NCI-H460 (cell line): ENCODE data around the gene MAGI1. TPM values are rescaled to one million over a fixed set of nuclear protein-coding genes. Genes with fewer than 3 reads are reported as not detected.
"Not testable (repeated sequence)": the region's sequence is repeated elsewhere in the genome, so short reads cannot be mapped to it uniquely, and the experiment has no call there.

Source experiments
- DNase-seq: peaks from one replicate; pipeline ENCODE4 v3.0.0-alpha.2; 2016; ENCODE audit warnings: low read depth; ENCODE audit errors: extremely low read depth
- total RNA-seq: library from RNA; depleted of rRNA; stranded (reverse); fragments of >200 nt; shearing (Covaris generic); gene quantifications from 2 replicates; pipeline ENCODE4 v1.2.3, GENCODE V29; 2014

The MAGI1 gene
- total RNA-seq, 1 experiment from 2014 or later, result 1.7 TPM

DNA sequence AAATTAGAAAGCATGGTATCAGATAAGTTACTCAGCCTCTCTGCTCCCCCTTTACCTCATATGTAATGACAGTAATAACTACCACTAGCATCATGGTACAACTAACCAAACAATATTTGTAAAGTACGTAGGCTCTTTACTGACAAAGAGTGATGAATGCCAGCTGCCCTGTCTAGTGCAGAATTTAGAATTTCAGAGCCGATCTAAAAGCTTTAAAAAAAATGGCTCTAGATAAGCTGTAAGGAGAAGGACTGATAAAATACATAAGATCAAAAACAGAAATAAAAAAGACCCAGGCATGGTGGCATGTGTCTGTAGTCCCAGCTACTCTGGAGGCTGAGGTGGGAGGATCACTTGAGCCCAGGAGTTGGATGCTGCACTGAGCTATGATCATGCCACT is 424.1 kb downstream of the MAGI1 start:
- DNase-seq, result no peak

DNA sequence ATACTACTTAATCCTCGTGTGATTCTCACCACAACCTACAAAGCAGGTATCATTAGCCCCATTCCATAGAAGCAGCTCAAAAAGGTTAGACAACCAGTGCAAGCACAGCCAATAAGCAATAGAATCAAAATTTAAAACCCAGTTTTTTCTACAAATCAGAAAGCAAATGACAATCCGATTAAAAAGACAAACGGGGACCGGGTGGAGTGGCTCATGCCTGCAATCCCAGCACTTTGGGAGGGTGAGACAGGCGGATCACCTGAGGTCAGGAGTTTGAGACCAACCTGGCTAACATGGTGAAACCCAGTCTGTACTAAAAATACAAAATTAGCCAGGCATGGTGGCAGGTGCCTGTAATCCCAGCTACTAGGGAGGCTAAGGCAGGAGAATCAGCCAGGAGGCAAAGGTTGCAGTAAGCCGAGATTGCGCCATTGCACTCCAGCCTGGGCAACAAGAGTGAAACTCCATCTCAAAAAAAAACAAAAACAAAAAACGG is 430.7 kb downstream of the MAGI1 start:
- not testable (repeated sequence) for DNase-seq

DNA sequence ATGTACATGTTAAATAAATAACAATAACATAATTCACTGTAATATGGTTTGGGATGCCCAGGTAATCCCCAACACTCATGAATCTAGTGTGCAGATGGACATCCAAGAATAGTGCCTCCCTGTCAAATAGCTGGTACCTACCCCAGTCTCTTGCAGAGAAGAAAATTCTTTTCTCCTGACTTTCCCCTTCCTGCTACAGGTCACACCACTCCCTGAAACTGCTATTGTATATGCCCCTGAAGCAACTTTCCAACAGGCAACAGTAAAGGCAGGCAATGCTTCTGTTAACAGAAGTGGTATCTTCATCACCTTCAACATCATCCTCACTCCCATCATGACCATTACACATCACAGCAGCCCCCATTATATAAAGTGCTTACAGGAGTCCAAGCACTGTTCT is 431.6 kb downstream of the MAGI1 start:
- no peak for DNase-seq

DNA sequence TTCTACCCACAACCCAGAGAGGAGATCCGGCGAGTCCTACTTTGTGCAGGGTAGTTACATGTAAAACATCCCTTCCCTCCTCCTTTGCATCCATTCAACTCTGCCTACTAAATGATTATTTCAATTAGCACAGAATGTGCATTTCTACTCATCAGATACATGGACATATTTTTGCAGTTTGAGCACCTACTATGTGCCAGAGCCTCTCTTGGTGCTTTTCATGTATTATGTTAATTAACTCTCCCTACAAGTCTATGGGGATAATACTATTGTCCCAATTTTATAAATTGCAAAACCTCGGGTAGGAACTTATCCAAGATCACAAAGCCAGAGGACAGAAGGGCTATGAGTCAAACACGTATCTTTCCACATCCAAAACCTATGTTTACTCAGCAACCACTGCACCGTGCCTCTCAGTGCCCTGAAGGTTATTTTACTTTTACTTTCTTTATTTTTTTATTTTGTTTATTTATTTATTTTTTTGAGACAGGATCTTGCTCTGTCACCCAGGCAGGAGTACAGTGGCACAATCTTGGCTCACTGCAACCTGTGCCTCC is 432.8 kb downstream of the MAGI1 start:
- DNase-seq, result no peak

DNA sequence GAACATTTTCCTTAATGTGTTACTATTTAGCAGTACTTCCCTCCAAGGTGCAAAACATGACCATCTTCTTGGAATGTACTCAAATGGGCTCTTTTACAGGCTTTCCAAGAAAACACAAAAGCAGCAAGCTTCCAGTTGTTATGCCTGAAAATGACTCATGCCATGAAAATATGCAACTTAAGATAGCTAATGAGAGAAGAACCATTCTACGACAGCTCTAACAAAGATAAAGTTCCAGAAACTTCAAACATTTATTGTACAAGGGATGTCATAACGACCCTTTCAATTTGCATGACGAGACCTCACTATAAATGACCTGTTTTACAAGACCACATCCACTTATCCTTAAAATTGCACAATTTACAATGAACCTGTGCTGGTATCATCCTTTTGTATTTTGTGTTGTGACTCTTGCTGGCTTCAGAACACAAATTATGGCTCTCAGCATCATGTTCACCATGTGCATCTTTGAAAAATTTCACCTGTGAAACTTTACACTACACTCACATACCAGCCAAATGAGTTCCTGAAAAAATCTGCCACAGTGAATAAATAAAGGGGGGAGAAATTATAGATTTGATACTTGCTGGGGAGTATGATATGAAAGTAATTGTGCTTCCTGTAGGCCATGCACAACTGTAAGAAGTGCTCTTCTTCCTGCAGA is 433.7 kb downstream of the MAGI1 start:
- DNase-seq, result no peak

DNA sequence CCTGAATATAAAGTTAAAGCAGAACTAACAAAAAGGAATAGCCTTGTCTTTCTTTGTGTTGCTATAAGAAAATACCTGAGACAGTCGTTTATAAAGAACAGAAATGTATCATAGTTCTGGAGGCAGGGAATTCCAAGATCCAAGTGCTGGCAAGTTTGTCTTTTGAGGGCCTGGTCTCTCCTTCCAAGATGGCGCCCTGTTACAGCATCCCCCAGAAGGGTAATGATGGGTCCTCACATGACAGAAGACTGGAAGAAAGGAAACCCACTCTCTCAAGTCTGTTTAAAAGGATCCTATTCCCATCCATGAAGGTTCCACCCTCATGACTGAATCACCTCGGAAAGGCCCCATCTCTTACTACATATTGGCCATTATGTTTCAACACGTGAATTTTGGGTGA is 435.1 kb downstream of the MAGI1 start:
- DNase-seq, result no peak

DNA sequence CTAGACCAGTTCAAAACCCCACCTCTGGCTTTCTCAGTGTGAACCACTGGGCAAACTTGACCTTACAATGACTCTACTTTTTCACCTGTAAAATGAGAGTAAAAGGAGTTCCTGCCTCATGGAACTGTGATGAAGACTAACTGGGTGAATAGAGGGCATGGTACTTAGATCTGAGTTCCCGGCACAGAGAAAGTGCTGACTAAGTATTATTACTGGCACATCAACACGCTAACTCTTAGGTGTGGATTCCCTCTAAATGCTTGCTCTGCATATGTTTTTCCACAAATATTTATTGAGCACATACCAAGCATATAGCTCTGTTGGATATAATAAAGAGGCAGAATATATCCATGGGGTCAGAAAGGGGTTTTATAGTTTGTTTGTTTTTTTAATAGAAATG is 437.8 kb downstream of the MAGI1 start:
- DNase-seq, result no peak

DNA sequence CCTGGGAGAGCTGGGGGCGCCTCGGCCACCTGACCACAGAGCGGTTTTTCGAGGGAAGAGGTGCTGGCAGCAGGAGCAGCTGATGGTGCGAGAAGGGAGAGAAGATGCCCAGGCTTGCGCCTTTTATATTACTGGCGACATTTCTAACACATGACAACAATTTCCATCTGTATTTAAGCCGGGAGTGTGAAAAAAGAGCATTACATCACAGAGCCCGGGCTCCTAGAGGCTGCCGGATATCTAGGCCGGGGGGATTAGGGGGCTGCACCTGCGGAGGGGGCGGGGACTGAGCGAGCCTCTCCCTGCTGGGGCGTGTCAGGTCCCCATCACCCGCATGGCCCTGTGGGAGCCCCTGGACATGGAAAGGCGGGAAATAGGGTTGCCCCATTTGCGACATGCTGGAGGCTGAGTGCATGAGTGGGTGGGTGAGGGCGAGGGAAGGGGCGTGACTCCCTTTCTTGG is 440.7 kb downstream of the MAGI1 start:
- no peak for DNase-seq

DNA sequence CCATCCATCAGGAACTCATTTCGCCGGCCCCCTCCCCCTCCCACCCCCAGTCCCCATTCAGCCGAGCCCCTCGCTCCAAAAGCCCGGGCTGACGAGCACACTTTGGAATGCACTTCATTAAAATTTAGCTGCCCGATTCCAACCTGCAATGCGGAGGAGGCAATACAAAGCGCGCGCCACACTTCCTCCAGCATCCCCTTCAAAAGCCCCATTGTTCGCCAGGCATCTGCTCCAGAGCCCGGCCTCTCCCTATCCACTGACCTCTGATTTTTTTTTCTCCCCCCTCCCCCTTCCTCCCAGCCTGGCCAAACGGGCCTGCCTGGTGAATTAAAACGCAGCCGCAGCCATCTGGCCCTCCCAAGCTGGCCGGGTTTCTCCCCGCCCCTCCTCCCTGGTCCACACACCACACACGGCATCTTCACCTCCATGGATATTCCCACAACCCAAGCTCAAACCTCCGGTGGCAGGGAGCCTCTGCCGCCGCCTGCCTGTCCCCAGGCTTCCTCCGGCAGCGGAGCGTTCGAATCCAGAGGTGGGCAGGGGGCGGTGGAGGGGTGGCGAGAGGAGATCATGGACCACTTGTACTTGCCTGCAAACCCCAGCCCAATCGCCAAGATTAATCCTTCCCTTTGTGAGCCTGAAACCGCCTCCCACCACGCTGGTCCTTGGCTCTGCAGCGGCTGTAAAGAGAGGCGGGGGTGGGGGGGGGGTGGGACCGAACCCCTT is 441.3 kb downstream of the MAGI1 start:
- DNase-seq, result no peak

DNA sequence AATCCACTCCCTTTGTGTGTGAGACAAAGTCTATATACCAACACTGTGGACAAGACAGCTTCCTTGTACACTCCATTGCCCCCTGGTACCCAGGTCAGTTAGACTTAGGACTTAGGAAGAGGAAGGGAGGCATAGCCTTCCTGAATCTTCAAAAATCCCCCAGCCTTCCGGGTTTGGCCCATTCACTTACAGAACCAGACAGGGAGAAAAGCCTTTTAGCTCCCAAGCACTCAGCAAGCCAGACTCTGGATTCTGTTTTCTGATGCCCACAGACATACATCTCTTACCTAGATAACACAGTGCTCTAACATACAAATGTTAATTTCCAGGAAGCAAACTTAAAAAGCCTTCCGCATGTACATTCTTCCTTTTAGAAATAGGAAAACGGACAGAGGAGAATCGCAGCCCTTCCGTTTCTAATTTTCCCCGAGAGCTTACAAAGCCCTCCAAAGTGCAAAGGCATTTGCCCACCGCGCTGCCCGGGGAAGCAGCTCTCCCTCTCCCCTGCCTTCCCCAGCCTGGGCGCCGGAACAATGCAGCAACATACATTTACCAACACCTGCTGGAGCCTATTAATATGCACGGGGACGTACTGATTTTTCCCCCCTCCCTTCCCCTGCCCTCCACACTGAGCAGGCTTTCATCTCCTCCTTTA is 442.0 kb downstream of the MAGI1 start:
- no peak for DNase-seq

DNA sequence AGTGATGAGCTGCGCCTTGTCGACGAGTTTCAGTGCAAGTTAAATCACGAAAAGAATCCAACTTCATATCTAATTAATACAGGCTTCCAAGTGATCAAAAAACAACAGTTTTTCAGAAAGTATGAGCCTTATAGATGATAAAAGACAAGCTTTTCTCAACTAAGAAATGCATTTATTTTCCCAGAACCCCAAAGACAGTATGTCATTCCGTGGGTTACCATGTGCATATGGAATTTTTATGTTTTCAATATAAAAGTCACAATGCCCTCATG is 442.8 kb downstream of the MAGI1 start:
- DNase-seq, result no peak

DNA sequence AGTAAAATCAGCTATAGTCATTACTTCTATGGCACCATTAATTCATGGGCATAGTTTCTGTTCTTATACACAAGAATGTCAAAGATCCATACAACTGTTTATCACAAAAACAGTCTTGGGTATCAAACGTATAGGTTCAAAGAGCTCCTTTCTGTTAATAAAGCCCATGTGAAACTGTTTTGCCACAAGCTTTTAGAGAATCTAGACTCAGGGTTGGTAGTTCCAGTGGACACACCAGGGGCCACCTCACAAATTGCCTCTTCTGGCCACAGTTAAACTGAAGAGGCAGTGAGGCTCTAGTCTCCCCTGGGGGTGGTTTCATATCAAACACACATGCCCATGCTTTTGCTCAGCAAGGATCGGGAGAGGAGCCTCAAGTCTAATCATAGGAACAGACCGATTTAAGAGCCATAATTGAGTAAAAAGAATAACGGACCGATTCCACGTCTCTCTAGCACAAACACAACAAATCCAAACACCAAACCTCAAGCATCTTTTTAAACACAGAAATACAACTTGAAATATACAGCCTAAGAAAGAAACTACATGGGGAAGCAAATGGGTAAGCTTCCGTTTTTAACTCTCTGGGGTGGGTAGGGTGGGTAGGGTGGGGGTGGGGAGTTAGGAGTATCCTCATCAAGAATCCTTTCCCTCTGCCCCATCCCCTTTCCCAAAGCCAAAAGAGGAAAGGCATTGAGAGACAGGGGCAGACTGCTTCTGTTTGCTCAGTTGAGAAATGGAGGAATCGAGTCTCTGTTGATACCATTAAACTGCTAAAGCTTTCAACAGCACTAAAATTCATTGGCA is 443.3 kb downstream of the MAGI1 start:
- no peak for DNase-seq

DNA sequence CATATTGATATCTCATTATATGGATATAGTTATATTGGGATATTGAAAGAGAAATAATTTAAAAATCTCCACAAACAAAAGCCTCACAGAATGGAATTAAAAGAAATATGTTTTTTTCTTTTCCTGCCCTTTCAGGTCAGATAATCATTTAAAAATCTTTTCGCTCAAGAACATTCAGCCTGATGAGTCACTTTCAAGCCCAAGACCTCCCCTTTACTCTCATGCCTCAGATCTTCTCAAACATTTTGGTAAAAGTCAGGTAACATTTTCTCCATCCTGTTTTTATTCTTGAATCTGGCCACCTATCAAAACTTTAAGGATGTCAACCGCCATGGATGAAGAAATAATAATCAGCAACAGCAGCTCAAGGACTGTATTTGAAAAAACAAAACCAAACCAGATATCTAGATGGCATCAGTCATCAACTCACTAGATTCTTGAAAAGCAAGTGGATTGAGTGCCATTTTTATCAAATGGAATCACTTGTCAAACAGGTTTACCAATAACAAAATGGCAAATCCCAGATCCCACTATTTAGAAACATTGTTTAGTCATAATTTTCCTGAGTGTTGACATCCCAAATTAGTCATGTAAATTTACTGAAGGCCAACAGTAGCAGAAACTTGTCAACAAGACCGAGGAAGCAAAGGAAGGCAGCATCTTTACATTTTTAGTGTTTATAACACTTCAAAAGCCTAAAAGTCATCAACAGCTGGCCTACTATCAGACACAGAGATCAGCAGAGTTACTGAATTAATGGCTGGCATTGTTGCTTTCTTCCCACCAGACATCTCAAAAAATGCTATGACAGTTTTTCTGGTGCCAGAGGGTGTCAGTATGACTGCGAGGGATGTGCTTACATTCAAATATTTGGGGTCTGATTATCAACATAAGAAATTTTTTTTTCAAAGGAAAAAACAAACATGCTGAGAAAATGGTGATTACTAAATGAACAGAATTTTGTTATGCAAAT is 444.7 kb downstream of the MAGI1 start:
- DNase-seq, result no peak

DNA sequence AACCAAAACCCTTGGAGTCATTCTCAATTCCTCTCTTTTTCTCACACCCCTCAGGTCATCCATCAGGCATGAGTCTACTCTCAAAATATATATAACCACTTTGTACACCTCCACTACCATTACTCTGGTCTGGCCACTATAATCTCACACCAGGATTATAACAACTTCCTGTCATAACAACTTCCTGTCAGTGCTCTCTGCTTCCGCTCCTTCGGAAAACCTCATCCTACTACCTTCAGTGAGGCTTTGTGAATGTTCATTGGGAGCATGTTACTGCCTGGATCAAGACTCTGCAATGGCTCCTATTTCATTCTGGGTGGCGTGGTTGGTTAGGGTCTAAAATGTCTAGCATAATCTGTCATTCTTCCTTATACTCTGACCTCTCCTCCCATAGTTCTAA is 447.4 kb downstream of the MAGI1 start:
- DNase-seq, result no peak

DNA sequence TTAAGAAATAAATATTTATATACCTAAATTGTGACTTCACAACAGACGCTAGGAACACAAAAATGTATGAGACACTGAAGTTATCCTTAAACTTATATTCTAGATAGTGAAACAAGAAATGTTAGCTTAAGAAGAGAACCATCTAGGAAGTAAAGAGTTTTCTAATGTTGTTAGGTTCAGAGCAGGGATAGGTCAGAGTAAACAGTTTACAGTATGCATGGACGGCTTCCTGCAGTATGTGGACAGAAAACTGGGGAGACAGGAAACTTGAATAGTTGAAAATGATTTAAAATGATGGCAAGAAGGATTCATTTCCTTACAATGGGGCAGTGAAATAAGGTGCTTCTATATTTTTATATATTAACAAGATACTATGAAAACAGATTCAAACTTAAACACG is 449.8 kb downstream of the MAGI1 start:
- no peak for DNase-seq

DNA sequence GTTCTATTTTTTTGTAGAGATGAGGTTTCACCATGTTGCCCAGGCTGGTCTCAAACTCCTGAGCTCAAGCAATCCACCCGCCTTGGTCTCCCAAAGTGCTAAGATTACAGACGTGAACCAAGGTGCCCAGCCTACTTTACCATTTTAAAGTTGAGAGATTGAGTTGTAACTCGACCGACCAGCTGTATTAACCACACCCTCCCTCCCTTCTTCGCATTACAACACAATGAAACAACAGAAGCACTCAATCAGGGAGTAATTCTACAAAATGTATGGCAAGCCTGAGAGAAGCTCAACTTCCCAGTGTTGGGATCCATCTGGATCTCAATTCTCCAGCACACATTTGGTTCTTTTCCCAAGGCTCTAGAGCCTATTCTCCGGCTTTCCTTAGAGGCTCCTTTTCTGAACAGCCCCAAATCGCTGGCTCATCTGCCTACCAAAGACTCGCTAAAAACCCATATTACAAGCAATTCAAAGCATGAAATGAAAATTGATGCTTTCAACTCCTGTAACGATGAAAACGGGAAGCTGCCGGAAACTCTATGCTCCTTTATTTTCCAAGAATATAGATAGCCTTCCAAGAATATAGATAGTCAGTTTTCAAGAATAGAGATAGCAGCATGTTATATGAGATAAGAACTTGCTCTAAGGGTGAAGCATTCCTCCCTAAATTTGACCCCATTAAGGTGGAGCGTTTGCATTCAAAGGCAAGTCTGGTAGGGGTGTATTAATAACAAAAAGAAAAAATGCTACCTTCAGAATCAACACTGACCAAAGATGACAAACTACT is 450.9 kb downstream of the MAGI1 start:
- DNase-seq, result no peak

DNA sequence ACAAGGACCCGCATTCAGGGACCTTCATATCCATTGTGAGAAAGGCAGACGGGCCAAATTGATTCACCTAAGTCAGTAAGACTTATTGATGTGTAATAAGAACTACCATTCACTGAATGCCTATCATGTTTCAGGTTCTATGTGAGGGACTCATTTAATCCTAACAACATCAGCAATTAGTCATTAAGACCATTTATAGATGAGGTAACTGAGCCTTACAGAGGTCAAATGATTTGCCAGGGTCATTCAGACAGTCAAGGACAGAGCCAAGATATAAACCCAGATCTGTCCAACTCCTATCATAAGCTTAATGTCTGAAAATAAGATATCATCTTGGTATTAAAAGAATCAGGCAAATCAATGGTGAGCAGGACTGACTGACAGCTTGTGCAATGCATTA is 453.8 kb downstream of the MAGI1 start:
- DNase-seq, result no peak

DNA sequence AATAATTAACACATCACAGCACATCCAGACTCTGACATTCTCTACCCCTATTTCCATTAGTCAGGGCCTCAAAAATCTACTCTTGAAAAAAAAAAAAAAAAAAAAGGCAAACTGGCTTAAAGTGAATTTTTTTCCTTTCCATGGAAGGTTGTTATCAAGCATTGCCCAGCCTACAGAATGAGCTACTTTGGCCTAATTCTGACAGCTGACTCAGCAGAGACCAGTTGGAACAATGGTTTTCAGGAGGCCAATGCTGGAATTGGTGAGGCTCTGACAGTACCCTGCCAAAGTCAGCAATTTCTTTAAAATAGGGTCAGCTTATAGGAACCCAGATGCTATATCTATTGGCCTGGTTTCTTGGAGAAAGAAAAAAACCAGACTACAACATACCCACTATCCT is 454.7 kb downstream of the MAGI1 start:
- no peak for DNase-seq

DNA sequence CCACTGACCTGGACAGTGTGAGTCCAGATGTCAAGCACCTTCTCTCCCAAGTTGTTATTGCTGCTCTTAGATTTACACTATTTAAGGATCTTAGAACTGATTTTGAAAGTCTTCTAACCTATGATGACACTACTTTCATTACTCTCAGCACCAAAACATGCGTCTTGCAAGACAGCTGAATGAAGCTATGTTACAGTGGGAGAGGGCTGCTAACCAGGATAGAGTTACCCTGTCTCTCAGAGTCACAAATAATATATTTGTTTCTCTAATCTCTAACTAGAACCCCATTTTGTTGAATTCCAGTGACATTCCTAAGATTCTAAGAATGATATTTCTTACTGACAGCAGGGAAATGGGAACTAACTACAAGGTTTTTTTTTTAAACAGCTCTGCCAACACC is 455.5 kb downstream of the MAGI1 start:
- no peak for DNase-seq
